ENCODE measurements around the gene ALPP.
"Not testable (repeated sequence)": the region's sequence is repeated elsewhere in the genome, so short reads cannot be mapped to it uniquely, and the experiment has no call there.

Gene ALPP

DNA sequence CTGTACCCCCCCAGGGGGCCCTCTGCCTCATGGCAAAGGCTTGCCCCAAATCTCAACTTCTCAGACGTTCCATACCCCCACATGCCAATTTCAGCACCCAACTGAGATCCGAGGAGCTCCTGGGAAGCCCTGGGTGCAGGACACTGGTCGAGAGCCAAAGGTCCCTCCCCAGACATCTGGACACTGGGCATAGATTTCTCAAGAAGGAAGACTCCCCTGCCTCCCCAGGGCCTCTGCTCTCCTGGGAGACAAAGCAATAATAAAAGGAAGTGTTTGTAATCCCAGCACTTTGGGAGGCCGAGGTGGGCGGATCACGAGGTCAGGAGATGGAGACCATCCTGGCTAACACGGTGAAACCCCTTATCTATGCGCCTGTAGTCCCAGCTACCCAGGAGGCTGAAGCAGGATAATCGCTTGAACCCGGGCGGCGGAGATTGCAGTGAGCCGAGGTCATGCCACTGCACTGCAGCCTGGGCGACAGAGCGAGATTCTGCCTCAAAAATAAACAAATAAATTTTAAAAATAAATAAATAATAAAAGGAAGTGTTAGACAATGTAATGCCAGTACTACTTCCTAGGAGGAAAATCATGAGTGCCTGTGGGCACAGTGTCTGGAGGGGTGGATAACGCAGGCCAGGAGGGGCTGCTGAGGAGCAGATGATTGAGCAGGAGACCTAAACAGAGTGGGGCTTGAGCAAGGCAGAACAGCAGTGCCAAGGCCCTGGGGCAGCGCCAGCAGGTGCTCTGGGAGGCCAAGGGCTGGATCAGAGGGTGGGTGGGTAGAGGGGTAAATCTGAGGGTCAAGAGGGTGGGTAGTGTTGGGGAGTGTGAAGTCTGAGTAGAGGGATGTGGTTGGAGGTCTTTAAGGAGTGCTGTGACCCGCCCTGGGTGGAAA lies 4.0 kb downstream of the ALPP start:
- DNase-seq: no peak

DNA sequence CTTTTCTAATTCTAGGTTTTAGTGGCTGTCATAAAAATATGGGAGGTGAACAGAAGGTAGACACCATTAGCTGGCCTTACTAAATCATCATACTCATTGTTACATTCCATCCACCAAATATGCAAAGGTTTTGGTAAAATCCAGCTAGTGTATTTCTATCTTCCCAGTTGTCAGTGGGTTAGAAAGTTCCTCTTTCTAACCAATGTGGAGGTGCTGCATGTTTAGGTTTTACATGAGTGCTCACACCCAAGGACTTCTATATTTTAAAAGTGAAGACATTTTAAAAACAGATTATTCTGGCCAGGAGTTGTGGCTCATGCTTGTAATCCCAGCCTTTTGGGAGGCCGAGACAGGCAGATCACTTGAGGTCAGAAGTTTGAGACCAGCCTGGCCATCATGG lies 5.9 kb downstream of the ALPP start:
- no peak for DNase-seq

DNA sequence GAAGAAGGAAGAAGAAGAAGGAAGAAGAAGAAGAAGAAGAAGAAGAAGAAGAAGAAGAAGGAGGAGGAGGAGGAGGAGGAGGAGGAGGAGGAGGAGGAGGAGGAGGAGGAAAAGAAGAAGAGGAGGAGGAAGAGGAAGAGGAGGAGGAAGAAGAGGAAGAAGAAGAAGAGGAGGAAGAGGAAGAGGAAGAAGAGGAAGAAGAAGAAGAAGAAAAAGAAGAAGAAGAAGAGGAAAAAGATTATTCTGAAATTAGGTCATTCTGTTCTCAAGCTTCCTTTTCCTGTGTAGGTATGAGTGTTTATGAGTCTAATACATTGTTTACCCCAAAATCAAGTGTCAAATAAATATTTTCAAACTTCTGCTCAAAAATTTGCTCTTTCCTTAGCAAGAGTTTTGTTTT lies 6.5 kb downstream of the ALPP start:
- DNase-seq: not testable (repeated sequence)

DNA sequence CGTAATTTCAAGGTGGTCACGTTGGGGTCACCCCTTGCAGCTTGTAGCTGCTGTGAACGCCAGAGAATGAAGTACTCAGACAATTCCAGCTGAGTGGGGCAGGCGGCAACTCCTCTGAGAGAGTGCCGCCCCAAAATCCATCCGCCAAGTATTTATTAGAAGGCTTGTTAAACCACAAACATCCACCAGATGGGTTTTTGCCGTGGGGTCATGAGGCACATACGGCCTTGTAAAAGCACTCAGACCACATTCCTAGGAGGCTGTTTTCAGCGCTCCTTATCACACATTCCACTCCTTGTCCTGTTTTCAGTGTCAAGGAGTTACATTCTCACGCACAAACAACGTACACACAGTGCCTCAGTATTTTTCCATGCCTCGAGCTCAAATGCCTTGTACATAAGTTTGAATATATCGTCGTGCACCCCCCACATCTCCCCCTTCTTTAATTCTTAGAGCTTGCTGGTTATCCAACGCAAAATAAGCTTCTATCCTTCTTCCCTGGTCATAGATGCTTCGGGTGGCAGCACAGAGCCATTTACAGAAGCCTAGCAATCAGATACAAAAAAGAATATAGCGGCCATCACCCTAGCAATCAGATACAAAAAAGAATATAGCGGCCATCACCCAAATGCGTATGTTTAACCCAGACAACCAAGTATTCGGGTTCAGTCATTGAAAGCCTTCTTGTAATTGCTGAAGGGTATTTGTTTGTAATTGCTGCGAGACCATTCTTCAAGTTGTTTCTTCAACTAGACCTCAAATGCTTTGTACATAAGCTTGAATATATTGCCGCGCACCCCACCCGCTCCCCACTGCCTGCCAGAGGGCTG lies 7.3 kb downstream of the ALPP start:
- DNase-seq: no peak

DNA sequence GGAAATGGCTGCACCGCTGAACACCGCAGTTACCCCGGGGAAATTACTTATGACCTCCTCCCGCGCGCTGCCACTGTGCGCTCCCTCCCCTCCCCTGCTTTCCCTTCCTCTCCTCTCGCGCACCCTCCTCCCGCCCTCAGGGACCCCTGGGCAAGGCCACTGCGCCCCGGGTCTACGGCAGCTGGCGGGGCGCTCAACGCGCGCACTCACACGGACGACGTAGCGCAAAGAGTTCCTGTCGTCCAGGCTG lies 7.9 kb downstream of the ALPP start:
- no peak for DNase-seq

DNA sequence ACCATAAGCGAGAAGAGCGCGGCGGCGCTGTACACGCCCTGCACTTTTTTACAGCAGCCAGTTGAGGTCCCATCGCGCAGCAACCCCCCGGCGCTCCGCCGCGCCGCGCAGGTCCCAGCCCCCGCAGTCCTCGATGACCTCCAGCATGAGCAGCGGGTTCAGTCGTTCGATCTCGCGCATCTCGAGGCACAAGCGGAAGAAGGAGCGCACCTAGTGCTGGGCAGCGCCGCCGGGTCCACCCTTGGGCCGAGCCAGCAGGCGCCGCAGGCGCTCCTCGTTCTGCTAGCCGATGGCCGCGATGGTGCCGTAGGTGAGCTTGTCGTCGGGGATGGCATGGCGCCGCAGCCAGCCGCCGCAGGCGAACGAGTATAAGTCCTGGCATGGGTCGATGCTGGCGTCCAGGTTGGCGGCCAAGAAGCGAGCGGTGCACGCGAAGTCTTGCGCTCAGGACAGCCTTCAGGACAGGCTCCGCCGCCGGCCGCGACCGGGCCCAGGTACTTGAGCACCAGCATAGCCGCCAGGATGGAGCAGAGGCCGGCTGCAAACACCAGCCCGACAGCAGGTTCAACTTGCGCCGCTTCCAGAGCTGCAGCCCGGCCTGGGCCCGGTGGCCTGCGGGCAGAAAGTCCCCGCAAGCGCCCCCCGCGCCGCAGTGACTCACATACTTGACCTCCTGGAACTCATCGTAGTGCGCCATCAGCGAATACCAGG lies 8.3 kb downstream of the ALPP start:
- DNase-seq: no peak

DNA sequence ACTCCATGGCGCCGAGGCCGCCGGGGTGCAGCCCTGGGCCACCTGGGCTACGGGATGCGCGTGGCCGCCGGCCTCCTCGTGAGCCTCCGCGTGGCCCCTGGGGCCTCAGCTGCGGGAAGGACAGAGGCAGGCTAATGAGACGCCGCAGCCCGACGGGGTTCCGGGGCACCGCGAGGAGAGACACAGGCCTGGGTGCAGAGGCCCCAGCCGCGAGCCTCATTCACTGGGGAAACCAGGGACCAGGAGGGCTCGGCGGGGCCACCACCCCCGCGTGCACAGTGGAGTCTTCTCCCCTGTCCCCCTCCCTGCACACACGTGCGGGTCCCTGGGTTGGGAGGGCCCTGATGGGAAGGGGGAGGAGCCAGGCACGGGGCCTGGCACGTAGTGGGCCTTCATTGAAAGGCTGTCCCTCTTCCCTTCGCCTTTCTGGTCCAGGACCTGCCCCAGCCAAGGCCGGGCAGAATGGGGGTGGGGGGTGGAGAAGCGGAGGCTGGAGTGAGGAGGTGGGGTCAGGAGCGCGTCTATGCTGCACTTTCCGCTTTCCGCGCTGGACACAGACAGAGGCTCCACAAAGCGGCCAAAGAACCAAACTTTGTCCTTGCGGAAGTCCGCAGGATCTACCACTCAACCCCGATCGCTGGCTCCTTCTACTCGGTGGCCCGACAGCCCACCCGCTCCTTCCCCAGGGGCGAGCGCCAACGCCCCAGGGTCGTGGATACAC lies 9.1 kb downstream of the ALPP start:
- DNase-seq: no peak

DNA sequence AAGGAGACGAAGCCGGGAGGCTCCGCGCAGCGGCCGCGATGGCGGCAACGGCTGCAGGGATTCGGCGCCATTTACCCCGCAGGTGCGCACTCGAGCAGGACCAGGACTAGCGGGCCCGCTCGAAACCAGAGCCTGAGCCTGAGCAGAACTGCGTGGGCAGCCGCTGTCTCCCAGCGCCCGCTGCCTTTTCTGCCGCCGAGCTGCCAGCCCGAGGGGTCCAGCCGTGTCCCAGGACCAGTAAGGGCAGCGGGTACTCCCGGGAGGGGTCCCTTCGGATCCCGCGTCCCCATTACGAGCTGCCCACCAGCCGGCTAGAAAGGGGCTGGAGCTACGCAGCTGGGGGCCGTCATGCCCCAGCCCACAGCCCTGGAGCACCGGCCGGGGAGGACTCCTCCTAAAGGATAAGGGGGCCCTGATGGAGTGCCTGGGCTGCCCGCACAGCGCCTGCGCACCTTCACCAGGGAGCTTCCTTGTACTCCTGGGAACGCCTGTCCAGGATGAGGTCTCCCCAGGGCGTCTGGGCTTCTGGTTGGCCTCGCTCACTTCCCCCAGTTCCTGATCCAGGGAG lies 9.9 kb downstream of the ALPP start:
- DNase-seq: no peak

DNA sequence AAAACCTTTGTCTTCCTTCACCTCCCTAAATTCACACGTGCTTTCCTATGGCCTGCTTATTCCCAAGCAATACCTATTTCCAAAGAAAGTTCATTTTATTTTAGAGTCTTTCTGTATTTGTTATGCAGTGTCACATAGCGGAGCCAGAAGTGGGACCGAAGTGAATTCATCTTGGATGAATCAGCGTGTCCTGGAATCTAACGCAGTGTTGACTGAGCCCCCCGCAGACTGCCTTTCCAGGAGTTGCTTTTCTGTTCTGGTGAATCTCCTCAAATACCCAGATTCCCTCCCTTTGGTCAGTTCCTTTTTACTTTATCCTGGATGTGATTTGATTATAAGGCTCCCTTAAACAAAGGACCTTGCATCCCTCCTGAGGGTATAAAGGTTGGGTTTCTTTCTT lies 10.8 kb downstream of the ALPP start:
- no peak for DNase-seq

DNA sequence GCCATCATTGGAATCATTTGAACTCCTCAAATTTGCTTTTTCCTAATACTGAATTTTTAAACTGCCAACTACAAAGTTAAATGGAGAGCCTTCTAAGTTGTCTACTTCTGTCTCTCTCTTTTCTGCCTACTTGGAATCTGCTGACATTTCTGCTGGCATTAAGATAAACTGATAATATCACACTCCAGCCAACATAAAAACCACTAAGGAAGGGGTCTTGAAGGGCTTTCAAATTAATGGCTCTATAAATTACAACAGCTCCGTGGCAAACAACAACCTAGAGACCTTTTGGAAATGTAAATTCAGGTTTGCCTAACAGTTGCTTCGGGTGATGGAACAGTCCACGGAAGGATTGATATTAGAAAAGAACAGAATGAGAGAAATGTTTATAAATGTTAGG lies 12.1 kb downstream of the ALPP start:
- no peak for DNase-seq

DNA sequence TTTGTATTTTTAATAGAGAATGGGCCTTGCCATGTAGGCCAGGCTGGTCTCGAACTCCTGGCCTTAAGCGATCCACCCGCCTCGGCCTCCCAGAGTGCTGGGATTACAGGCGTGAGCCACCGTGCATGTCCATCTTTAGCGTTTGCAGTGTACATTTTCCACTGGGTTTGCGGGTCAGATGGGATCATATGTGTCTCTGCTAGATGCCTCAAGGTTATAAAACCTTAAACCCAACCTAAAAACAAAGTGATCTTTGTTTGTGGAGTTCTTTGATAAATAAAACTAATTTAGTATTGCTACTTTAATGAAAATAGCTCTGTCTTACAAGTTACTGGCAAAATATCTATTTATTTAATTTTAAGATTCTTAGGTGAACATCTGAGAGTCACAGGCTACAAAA lies 15.0 kb downstream of the ALPP start:
- DNase-seq: no peak

DNA sequence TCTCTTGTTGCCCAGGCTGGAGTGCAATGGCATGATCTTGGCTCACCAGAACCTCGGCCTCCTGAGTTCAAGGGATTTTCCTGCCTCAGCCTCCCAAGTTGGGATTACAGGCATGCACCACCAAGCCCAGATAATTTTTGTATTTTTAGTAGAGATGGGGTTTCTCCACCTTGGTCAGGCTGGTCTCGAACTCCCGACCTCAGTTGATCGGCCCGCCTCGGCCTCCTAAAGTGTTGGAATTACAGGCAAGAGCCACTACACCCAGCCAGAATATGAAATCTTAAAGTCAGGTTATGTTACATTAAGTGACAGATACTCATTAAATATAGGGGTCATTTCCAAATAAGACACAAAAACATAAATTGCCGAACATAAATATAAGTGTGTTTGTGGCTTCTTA lies 15.9 kb downstream of the ALPP start:
- DNase-seq: not testable (repeated sequence)

DNA sequence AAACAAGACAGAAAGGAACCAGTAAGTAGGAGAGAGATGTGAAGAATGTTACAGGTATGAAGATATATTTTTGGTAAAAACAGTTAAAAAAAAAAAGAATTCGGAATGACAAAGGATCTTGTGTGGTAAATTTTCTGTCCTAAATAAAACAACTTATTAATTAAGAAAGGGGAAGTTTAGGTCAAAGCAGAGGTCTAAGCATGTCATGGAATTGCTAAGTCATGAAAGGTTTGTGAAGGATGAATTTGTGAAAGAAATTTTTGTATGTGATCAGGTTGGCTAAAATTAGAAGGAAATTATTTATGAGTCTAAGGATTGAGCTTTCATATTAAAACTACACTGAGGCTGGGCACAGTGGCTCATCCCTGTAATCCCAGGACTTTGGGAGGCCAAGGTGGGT lies 17.0 kb downstream of the ALPP start:
- DNase-seq: no peak

DNA sequence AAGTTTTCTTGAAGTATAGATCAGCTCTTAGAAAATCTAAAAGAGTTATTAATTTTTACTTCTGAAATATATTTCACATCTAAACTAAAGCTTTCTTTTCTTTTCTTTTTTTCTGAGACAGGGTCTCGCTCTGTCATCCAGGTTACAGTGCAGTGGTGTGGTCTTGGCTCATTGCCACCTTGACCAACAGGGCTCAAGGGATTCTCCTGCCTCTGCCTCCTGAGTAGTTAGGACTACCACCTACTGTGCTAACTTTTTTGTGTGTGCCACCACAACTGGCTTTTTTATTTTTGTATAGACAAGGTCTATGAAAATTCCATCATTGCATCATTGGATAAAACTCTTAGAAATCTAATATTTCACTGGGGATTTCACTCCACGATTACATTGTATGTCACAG lies 18.1 kb downstream of the ALPP start:
- no peak for DNase-seq

DNA sequence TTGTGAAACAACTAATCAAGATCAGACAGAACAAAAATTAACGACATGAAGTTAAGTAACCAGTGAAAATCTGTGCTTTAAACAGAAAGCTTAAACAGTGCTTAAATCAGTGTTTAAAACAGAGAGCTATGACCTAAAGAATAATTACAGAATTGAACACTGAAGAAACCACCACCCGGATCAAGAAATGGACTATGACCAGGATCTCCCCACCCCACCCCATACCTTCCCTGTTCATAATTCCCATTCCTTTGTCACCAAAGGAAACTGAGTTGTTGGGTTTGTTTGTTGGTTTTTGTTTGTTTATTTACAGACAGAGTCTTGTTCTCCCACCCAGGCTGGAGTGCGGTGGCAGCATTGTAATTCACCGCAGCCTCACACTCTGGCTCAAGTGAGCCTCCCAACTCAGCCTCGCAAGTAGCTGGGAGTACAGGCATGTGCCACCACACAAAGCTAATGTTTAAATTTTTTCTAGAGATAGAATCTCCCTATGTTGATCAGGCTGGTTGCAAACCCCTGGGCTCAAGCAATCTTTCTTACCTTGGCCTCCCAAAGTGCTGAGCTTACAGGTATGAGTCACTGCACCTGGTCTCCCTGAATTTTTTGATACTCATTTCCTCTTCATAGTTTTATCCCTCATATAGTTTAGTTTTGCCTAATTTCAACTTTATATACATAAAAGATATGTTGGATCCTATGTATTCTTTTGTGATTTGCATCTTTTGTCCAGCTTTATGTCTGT lies 19.9 kb downstream of the ALPP start:
- no peak for DNase-seq

DNA sequence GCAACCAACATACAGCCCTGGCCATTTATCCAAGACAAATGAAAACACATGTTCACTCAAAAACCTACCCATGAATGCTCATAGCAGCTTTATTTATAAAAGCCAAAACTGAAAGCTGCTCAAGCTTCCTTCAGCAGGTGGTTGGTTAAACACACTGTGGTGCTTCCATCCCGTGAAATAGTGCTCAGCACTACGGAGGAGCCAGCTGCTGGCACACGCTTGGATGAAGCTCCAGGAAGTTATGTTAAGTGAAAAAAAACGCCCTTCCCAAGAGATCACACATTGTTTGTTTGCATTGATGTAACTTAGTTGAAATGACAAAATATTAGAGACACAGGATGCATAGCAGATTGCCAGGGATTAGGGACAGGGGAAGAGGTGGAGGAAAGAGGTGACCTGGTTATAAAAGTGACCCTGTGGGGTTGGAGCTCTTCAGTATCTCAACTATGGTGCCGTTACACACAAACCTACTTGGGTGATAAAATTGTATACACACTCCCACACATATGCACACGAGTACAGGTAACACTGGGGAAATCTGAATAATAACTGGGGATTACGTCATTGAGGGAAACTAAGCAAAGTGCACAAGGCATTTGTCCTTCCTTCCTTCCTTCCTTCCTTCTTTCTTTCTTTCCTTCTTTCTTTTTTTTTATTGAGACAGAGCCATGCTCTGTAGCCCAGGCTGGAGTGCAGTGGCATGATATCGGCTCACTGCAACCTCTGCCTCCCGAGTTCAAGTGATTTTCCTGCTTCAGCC lies 21.9 kb downstream of the ALPP start:
- no peak for DNase-seq

DNA sequence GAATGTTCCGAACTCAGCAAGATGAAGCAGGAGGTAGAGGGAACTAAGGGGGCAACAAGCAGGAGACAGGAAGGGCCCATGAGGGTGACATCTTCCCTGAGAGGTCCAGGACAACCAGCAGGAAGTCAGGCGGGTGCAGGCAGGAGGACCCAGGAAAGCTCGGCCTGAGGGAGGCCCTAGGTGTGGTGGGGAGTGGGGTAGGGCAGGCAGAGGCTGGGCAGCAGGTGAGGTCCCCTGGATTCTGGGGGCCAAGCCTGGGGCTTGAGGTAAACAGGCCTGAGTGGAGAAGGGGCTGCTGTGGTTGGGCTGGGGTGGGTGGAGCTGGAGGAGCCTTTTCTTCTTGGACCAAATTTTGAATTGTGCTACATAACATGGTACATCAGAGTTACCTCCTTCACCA lies 24.0 kb downstream of the ALPP start:
- DNase-seq: no peak

DNA sequence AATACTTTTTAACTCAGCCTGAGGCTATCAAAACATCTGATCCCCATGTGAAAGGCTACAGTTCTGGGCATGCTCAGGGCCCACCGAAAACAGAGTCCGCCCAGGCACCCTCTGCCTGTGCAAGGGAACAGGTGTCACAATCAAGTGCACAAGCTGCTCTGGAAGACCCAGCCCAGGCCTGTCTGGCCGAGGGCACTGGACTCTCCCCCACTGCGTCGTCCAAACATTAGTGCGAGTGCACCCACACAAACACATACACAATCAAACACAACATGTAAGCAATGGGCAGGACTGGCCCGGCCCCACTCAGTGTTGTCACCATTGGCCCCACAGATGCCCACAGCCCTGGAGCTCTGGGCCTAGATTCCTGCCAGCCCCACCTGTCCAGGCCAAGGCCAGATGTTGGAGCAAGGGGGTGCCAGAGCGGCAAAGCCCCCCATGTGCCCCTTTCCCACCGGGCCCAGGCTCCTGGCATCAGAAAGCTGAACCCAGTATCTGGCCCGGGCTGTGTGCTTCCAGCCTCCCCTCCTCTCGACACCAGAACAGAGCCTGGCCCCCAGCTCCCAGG lies 27.5 kb downstream of the ALPP start:
- no peak for DNase-seq

DNA sequence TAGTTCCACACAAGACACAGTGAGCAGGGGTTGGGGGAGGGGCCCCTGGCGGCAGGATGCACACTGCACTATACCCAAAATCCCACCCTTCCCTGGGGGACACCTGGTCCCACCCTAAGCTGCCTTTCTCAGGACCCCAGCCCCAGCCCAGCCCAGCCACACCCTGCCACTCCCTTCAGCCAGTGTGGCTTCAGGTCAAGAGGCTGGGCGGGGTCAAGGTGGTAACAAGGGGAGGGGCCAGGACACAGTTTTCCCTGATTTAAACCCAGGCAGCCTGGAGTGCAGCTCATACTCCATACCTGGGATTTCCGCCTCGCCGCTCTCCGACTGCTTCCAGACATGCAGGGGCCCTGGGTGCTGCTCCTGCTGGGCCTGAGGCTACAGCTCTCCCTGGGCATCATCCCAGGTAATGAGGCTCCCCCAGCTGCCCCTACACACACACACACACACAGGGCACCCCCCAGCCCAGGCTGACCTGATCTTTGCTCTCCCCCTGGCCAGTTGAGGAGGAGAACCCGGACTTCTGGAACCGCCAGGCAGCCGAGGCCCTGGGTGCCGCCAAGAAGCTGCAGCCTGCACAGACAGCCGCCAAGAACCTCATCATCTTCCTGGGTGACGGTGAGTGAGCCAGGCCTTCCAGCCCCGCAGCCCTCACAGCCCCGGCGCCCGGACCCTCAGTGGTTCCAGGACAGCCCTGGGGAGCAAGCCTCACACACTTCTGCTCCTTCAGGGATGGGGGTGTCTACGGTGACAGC lies 28.2 kb downstream of the ALPP start, which contains the start of gene ALPG:
ALPG (plus strand) TSS at position 289 of the 755 bp plus-strand sequence; CDS start at position 340, 51 bp downstream.
- no peak for DNase-seq

Measured in suppressor macrophage treated with lipopolysaccharide for 1 hour (primary cell).